HL-60/S4 (cell line): Measurements from ENCODE around the gene PRPS1.
"Not testable (repeated sequence)": the region's sequence is repeated elsewhere in the genome, so short reads cannot be mapped to it uniquely, and the experiment has no call there.

ENCODE experiments used
- in situ Hi-C: fragments of 300-500 bp; cut with MboI; formaldehyde crosslinking; loops from 2 replicates; pipeline ENCODE4 v1.14.3; 2022; ENCODE audit warnings: low sequenced_read_pairs

Gene PRPS1

GRCh38 chrX:107673933-107674479 lies 45.7 kb downstream of the PRPS1 start:
- in situ Hi-C loops = no loop called here

- in situ Hi-C loops = loop anchor here (5.0 kb wide), 1 partner anchor 38 kb away; no protein-coding TSS in a partner anchor
Observed at GRCh38 chrX:107674480-107675364, 46.4 kb downstream of the PRPS1 start.

GRCh38 chrX:107675365-107675654 lies 47.0 kb downstream of the PRPS1 start:
- in situ Hi-C loops = loop anchor here (5.0 kb wide), 1 partner anchor 37 kb away; no protein-coding TSS in a partner anchor

- in situ Hi-C loops = loop anchor here (5.0 kb wide), 1 partner anchor 36 kb away; no protein-coding TSS in a partner anchor
Observed at GRCh38 chrX:107675823-107676555, 47.7 kb downstream of the PRPS1 start.

GRCh38 chrX:107676559-107677378 lies 48.5 kb downstream of the PRPS1 start:
- in situ Hi-C loops = loop anchor here (5.0 kb wide), 1 partner anchor 36 kb away; no protein-coding TSS in a partner anchor

DNA sequence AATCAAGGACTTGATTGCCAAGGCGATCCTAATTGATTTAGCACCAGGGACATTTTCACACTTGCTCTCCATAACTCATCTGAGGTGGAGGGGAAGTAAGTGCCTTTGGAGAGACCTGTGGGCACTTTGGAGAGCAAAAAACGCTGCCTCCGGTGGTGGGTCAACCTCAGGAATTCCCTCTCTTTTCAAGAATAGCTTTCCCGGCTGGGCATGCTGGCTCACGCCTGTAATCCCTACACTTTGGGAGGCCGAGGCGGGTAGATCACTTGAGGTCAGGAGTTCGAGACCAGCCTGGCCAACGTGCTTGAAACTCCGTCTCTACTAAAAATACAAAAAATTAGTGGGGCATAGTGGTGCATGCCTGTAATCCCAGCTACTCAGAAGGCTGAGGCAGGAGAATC lies 49.2 kb downstream of the PRPS1 start:
- in situ Hi-C loops = loop anchor here (5.0 kb wide), 1 partner anchor 35 kb away; no protein-coding TSS in a partner anchor

- in situ Hi-C loops = loop anchor here (5.0 kb wide), 1 partner anchor 34 kb away; no protein-coding TSS in a partner anchor
Observed at GRCh38 chrX:107677909-107678308, 49.6 kb downstream of the PRPS1 start.

DNA sequence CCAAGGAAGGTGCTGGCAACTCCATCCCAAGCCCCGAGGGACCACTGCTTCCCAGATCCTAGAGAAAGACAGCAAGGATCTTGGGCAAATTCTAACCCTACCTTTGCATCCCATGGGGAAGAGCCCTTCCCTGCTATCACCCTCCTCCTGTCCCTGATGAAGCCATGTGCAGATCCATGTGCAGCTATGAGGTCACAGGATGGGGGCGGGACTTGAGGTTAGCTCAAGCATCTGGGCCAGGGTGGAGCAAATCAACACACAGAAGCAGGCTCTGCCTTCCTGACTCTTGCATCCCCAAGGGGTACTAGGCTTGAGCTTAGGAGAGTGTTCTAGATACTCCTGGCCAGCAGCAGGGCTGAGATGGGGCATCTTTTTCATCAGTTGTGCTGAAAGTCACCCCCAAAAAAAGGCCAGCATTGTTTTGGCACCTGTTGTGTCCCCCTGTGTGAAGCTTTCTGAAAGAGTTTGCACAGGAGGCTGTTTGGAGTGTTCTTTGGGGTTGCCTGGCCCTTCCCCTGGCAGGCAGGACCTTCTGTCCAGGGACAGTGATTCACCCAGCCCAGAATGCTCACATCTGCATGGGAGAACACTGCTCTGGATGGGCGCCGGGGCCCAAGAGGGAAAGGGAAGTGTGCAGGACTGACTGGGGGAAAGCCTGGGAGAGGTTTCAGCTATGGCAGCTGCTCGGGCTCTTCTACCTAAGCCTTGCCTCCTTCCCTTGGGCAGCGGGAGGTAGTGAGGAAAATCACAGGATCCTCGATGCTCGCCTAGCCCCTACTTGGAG lies 50.8 kb downstream of the PRPS1 start:
- in situ Hi-C loops = loop anchor here (5.0 kb wide), 1 partner anchor 33 kb away; no protein-coding TSS in a partner anchor

DNA sequence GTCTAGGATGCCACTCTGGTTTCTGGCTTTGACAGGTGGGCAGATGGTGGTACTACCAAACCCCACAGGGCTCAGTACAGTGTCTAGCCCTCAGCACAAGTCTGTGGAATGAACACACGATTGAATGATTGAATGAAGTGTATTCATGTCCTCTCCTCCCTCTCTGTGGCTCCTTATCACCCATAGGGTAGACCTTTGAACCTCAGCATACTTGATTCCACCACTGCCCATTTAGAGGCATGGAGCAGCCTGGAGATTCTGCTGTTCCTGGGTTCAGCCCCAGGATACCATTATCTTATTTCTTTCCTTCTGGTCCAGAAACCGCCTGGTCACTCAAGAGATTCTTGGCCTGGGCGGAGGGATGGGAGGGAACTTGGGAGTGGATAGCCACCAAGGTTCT lies 53.9 kb downstream of the PRPS1 start:
- in situ Hi-C loops = no loop called here

GRCh38 chrX:107683124-107683895 lies 55.0 kb downstream of the PRPS1 start:
- in situ Hi-C loops = no loop called here

- in situ Hi-C loops = no loop called here
Observed at GRCh38 chrX:107683931-107684330, 55.6 kb downstream of the PRPS1 start.

GRCh38 chrX:107684956-107685385 lies 56.7 kb downstream of the PRPS1 start:
- in situ Hi-C loops = no loop called here

DNA sequence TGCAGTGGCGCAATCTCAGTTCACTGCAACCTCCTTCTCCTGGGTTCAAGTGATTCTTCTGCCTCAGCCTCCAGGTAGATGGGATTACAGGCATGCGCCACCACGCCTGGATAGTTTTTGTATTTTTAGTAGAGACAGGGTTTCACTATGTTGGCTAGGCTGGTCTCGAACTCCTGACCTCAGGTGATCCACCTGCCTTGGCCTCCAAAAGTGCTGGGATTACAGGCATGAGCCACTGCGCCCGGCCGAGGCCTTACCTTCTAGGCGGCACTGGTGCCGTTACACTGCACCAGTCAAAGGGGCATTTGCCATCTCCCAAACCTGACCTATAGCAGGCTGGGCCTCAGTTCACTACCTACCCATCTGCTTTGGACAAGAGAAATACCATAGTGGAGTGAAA lies 57.3 kb downstream of the PRPS1 start:
- in situ Hi-C loops = not testable (repeated sequence)

GRCh38 chrX:107686026-107686425 lies 57.7 kb downstream of the PRPS1 start:
- in situ Hi-C loops = no loop called here

- in situ Hi-C loops = no loop called here
Observed at GRCh38 chrX:107686792-107687191, 58.5 kb downstream of the PRPS1 start.

DNA sequence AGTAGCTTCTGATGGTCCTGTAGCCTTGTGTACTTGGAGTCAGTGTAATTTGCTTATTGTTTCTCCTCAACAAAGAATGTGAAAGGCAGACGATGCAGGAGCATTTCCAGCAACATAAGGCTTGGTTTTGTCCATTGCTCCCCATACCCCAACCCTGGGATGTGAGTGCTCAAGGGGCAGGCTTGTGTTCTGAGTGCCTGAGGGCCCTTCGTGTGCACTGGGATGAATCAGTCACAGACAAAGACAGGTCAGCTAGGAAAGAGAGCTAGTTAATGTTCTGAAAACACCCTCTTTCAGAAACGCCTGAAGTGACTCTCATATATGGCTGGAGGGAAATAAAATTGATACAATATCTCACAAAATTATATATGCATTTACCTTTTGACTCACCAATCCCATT lies 59.1 kb downstream of the PRPS1 start:
- in situ Hi-C loops = no loop called here

GRCh38 chrX:107691024-107691448 lies 62.7 kb downstream of the PRPS1 start:
- in situ Hi-C loops = no loop called here

GRCh38 chrX:107699616-107700015 lies 71.3 kb downstream of the PRPS1 start:
- in situ Hi-C loops = no loop called here

GRCh38 chrX:107700317-107700774 lies 72.0 kb downstream of the PRPS1 start:
- in situ Hi-C loops = no loop called here
